GM12873 (cell line): ENCODE measurements around the gene GABRB1.

Source experiments
- CTCF ChIP-seq: IDR thresholded peaks from 2 replicates; pipeline ENCODE4 v1.5.1; 2012; ENCODE audit warnings: low read depth, mild to moderate bottlenecking, moderate library complexity, low read length, control low read depth; ENCODE audit not compliant: insufficient read depth; ENCODE audit errors: missing control alignments

Gene GABRB1

GRCh38 chr4:47068986-47069385 lies 37.6 kb downstream of the GABRB1 start:
- TF ChIP-seq CTCF: no peak

GRCh38 chr4:47071901-47072341 lies 40.6 kb downstream of the GABRB1 start:
- TF ChIP-seq CTCF: no peak

- no peak for TF ChIP-seq CTCF
These were observed 42.3 kb downstream of the GABRB1 start for GRCh38 chr4:47073647-47074046.

GRCh38 chr4:47074816-47075215 lies 43.4 kb downstream of the GABRB1 start:
- no peak for TF ChIP-seq CTCF

- no peak for TF ChIP-seq CTCF
These were observed 43.9 kb downstream of the GABRB1 start for GRCh38 chr4:47075262-47075661.

GRCh38 chr4:47075919-47076318 lies 44.6 kb downstream of the GABRB1 start:
- no peak for TF ChIP-seq CTCF

- TF ChIP-seq CTCF: no peak
These were observed 52.7 kb downstream of the GABRB1 start for GRCh38 chr4:47084111-47084510.
